PC-3 (cell line): ENCODE results near the gene ATF7. TPM values are rescaled to one million over a fixed set of nuclear protein-coding genes. Genes with fewer than 3 reads are reported as not detected.
"Not testable (repeated sequence)": the region's sequence is repeated elsewhere in the genome, so short reads cannot be mapped to it uniquely, and the experiment has no call there.

Experiments used
- ATAC-seq: fragments of 200-7000 bp; cut with Tn5 transposase; 2 replicates; pipeline ENCODE4 v1.9.1; 2020; ENCODE audit warnings: mild to moderate bottlenecking, moderate library complexity
- BruUV-seq: library from RNA; stranded (reverse); fragments of 400-500 nt; replicated peaks from 2 replicates; lab custom pipeline; 2021; lab: Mats Ljungman, UMichigan
- CTCF ChIA-PET: fragments of 300-600 bp; sonication (Branson Sonifier 250); formaldehyde crosslinking; loops from one replicate; lab custom pipeline; 2022; ENCODE audit warnings: antibody characterized with exemption; lab: Charles Lee
- POLR2A ChIA-PET: fragments of 300-600 bp; sonication (Branson Sonifier 250); formaldehyde crosslinking; loops from one replicate; lab custom pipeline; 2022; ENCODE audit warnings: antibody characterized with exemption; ENCODE audit not compliant: unreplicated experiment; lab: Charles Lee
- DNase-seq: peaks from one replicate; pipeline ENCODE4 v3.0.0-alpha.2; 2015
- H2AFZ ChIP-seq: fragments of 300-600 bp; sonication (generic); 2 replicates; pipeline ENCODE4 v1.6.0; 2016; ENCODE audit warnings: antibody characterized with exemption, low read length
- H3F3A ChIP-seq: fragments of 300-600 bp; sonication (generic); one replicate; pipeline ENCODE4 v1.6.0; 2017; ENCODE audit warnings: antibody characterized with exemption, low read length, control low read depth, mild to moderate bottlenecking; ENCODE audit not compliant: unreplicated experiment
- H3K27ac ChIP-seq: fragments of 300-600 bp; sonication (generic); 2 replicates; pipeline ENCODE4 v1.5.1; 2016; ENCODE audit warnings: mild to moderate bottlenecking, low read length
- H3K27me3 ChIP-seq: fragments of 300-600 bp; sonication (generic); 2 replicates; pipeline ENCODE4 v1.6.1; 2016; ENCODE audit warnings: low read length, mixed read lengths
- H3K36me3 ChIP-seq: fragments of 300-600 bp; sonication (generic); 2 replicates; pipeline ENCODE4 v1.6.1; 2016; ENCODE audit warnings: low read depth, mixed run types, low read length, mixed read lengths
- H3K4me1 ChIP-seq: fragments of 300-600 bp; sonication (generic); 2 replicates; pipeline ENCODE4 v1.5.1; 2016; ENCODE audit warnings: low read length; ENCODE audit not compliant: insufficient read depth
- H3K4me2 ChIP-seq: fragments of 300-600 bp; sonication (generic); 2 replicates; pipeline ENCODE4 v1.6.0; 2016; ENCODE audit warnings: low read length
- H3K4me3 ChIP-seq: fragments of 300-600 bp; sonication (generic); 2 replicates; pipeline ENCODE4 v1.5.1; 2016; ENCODE audit warnings: mild to moderate bottlenecking, low read length, mixed read lengths
- H3K79me2 ChIP-seq: fragments of 300-600 bp; sonication (generic); 2 replicates; pipeline ENCODE4 v1.6.1; 2017; ENCODE audit warnings: low read length, mixed read lengths
- H3K9ac ChIP-seq: fragments of 300-600 bp; sonication (generic); 2 replicates; pipeline ENCODE4 v1.6.0; 2016; ENCODE audit warnings: mild to moderate bottlenecking, low read length
- H3K9me2 ChIP-seq: fragments of 300-600 bp; sonication (generic); replicated peaks from 2 replicates; pipeline ENCODE4 v1.6.1; 2016; ENCODE audit warnings: mixed run types, low read length, mixed read lengths
- H3K9me3 ChIP-seq: fragments of 300-600 bp; sonication (generic); 2 replicates; pipeline ENCODE4 v1.6.1; 2016; ENCODE audit warnings: low read length, mixed read lengths
- H4K20me1 ChIP-seq: fragments of 300-600 bp; sonication (generic); 2 replicates; pipeline ENCODE4 v1.6.1; 2016; ENCODE audit warnings: low read length, mixed read lengths
- CTCF ChIP-seq: fragments of 300-600 bp; sonication (generic); conservative IDR thresholded peaks from 2 replicates; pipeline ENCODE4 v1.5.1; 2017; ENCODE audit warnings: antibody characterized with exemption, low read depth, mild to moderate bottlenecking, low read length
- EZH2 ChIP-seq: fragments of 300-600 bp; sonication (generic); IDR thresholded peaks from one replicate; pipeline ENCODE4 v1.6.1; 2017; ENCODE audit warnings: antibody characterized with exemption, mild to moderate bottlenecking, low read length; ENCODE audit not compliant: unreplicated experiment
- EZH2phosphoT487 ChIP-seq: fragments of 300-600 bp; sonication (generic); IDR thresholded peaks from 2 replicates; pipeline ENCODE4 v1.6.1; 2018; ENCODE audit warnings: mild to moderate bottlenecking, antibody characterized with exemption, low read length, borderline replicate concordance
- intact Hi-C: fragments of 100-400 bp; cut with micrococcal nuclease; formaldehyde crosslinking; loops from 2 replicates; pipeline ENCODE4 v1.9.0; 2023
- total RNA-seq: library from RNA; depleted of rRNA; stranded (reverse); fragments of >200 nt; gene quantifications from 2 replicates; pipeline ENCODE4 v1.2.3, GENCODE V29; 2014

The ATF7 gene
- total RNA-seq, 1 experiment from 2014 or later = 7.9 TPM

- ChIA-PET CTCF (no interaction called here), POLR2A (no interaction called here)
- ATAC-seq = no peak
- no peak overlapping the region for H3K4me2 ChIP-seq
- DNase-seq = no peak
- TF ChIP-seq EZH2 = no peak
- TF ChIP-seq CTCF = no peak
- no peak for TF ChIP-seq EZH2phosphoT487
- no peak overlapping the region for H3K9ac ChIP-seq
- H3K9me2 ChIP-seq = no peaks in the 10 kb centered on the region
- H3K4me3 ChIP-seq = no peak overlapping the region
- H2AFZ ChIP-seq = no peak overlapping the region
- no peaks in the 10 kb centered on the region for H3K27me3 ChIP-seq
- peaks cover 33% of the 10 kb centered on the region for H3K79me2 ChIP-seq
- no peaks in the 10 kb centered on the region for H3K4me1 ChIP-seq
- no peaks in the 10 kb centered on the region for H3K9me3 ChIP-seq
- no TSS peak for BruUV-seq
- H3K36me3 ChIP-seq = 0 out of 2 replicates have a peak, but pooled peaks cover 5% of the 10 kb centered on the region
- H3F3A ChIP-seq = peaks cover 2% of the 10 kb centered on the region
- H4K20me1 ChIP-seq = no peaks in the 10 kb centered on the region
- H3K27ac ChIP-seq = no peak overlapping the region
- intact Hi-C loops = no loop called here
Observed at GRCh38 chr12:53612978-53613377, 13.2 kb downstream of the ATF7 start.

- no peak overlapping the region for H3K4me3 ChIP-seq
- CTCF ChIA-PET = no interaction called here
- H2AFZ ChIP-seq = no peak overlapping the region
- TF ChIP-seq EZH2 (no peak), CTCF (no peak), EZH2phosphoT487 (no peak)
- H3K4me1 ChIP-seq = no peaks in the 10 kb centered on the region
- DNase-seq (no peak), ATAC-seq (no peak)
- intact Hi-C loops = no loop called here
- H3K9ac ChIP-seq = no peak overlapping the region
- no peaks in the 10 kb centered on the region for H3K27me3 ChIP-seq
- BruUV-seq = no TSS peak
- H3K4me2 ChIP-seq = no peak overlapping the region
- peaks cover 18% of the 10 kb centered on the region for H3K79me2 ChIP-seq
- no peak overlapping the region for H3K27ac ChIP-seq
- H4K20me1 ChIP-seq = no peaks in the 10 kb centered on the region
- no peaks in the 10 kb centered on the region for H3K9me2 ChIP-seq
- POLR2A ChIA-PET = no interaction called here
- H3F3A ChIP-seq = peaks cover 2% of the 10 kb centered on the region
- no peaks in the 10 kb centered on the region for H3K9me3 ChIP-seq
- 0 out of 2 replicates have a peak, but pooled peaks cover 5% of the 10 kb centered on the region for H3K36me3 ChIP-seq
Observed at GRCh38 chr12:53611304-53611703, 14.9 kb downstream of the ATF7 start.

GRCh38 chr12:53606688-53607087 is 19.5 kb downstream of the ATF7 start:
- H4K20me1 ChIP-seq, H3K9me3 ChIP-seq, DNase-seq, intact Hi-C loops, H3K4me1 ChIP-seq, H3F3A ChIP-seq, CTCF ChIA-PET, H3K27me3 ChIP-seq, H3K4me2 ChIP-seq, H3K9me2 ChIP-seq, H2AFZ ChIP-seq, ATAC-seq, POLR2A ChIA-PET, H3K36me3 ChIP-seq, H3K27ac ChIP-seq, BruUV-seq, H3K9ac ChIP-seq, H3K4me3 ChIP-seq: not testable (repeated sequence)
- H3K79me2 ChIP-seq = peaks cover 14% of the 10 kb centered on the region; the same call in 1 of the 2 replicates
